ENCODE measurements around the gene RRP1.

Gene RRP1

DNA sequence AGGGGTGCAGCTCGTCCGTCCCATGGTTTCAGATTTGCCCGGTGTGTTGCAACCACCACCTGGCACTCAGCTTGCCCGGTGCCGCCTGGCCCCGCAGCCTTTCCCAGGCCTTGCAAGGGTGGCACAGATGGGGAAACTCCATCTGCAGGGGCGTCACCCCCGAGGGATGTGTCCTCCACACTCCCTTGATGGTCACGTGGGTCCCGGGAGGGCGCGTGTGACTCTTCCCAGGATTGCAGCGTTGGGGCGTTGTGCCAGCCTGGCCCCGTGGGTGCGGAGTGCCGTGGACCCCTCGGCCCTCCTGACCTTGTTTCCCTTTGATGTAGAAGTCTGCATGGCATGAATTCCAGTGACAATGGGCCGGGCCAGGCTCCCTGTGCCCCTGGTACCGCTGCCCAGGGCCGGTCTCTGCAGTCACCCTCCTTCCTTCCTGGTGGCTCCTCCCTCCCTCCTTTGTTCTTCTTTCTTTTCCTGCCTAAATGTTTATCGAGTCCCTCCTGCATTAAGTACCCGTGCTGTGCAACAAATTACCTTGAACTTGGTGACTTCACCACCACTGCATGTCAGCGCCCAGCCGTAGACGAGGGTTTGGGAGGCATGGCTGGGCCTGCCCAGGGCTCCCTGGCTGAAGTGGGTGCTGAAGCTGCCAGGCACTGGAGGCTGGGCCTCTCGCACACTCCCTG, 22.9 kb downstream of the RRP1 start:
- Histone ChIP-seq H3K4me1 (ENCODE audit: control insufficient read depth, insufficient read depth, low read length) (peaks cover 11% of the 10 kb centered on the region), H3K27me3 (ENCODE audit: control insufficient read depth in 1 of 2, insufficient read depth in 2 of 2, low read length in 2 of 2) (no peaks in the 10 kb centered on the region), H3K36me3 (ENCODE audit: control insufficient read depth in 2 of 2, insufficient read depth in 2 of 2, low read length in 2 of 2) (no peaks in the 10 kb centered on the region), H3K27ac (ENCODE audit: low read length) (no peak overlapping the region), H3K9ac (ENCODE audit: low read length in 2 of 2) (no peak overlapping the region), H3K9me3 (ENCODE audit: control insufficient read depth in 2 of 2, low read length in 2 of 2) (no peaks in the 10 kb centered on the region), H3K4me3 (ENCODE audit: low read length in 2 of 2) (no peak overlapping the region)

DNA sequence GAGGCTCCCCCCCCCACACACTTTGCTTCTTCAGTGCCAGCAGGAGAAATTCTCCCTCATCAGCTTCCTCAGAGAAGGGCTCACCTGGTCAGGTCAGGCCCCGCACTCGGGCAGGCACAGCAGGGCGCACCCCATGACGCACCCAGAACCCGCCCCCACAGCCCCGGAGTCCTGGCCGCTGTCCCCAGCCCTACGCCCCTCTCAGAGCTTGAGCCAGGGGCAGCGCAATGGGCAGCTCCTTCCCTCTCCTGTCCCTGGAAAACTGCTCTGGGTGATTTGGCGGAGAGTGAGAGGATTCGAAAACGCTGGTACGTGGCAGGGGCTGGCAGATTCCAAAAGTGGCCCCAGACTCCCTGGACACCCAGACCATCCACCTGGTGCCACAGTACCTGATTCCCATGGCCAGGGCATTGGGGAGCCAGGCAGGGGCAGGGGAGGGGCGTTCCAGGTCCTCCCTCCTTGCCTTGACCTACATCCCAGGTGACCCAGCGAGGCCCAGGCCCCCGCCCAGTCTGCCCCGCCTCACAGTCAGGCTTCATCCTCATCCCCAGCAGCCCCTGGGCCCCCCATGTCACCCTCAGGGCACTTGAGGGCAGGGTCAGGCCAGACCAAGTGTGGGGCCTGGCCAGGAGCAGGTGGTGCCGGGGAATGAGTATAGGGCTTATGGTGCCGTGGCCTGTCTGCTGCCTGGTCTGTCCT, 23.7 kb downstream of the RRP1 start:
- Histone ChIP-seq H3K9me3 (ENCODE audit: control insufficient read depth in 2 of 2, low read length in 2 of 2) (no peaks in the 10 kb centered on the region), H3K27ac (ENCODE audit: low read length) (no peak overlapping the region), H3K36me3 (ENCODE audit: control insufficient read depth in 2 of 2, insufficient read depth in 2 of 2, low read length in 2 of 2) (no peaks in the 10 kb centered on the region), H3K4me1 (ENCODE audit: control insufficient read depth, insufficient read depth, low read length) (peaks cover 11% of the 10 kb centered on the region), H3K27me3 (ENCODE audit: control insufficient read depth in 1 of 2, insufficient read depth in 2 of 2, low read length in 2 of 2) (no peaks in the 10 kb centered on the region), H3K9ac (ENCODE audit: low read length in 2 of 2) (no peak overlapping the region), H3K4me3 (ENCODE audit: low read length in 2 of 2) (no peak overlapping the region)

DNA sequence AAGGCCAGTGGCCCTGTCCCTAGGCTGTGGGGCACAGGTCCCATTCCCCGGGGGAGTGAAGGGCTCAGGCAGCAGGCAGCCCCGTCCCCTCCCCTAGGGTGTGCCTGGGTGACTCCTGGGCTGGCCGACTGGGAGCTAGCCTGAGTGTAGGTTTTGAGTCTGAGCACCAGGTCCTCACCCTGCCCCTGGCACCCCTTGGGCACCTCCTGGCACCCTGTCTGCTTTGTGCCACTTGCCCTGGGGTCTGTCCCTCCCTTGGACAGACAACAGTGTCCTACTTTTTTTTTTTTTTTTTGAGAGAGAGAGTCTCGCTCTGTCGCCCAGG, 24.2 kb downstream of the RRP1 start:
- no peaks in the 10 kb centered on the region for H3K27me3 ChIP-seq (ENCODE audit: control insufficient read depth in 1 of 2, insufficient read depth in 2 of 2, low read length in 2 of 2)
- H3K36me3 ChIP-seq (ENCODE audit: control insufficient read depth in 2 of 2, insufficient read depth in 2 of 2, low read length in 2 of 2) = peaks cover 0 to 2% of the 10 kb centered on the region in 2 donors
- no peak overlapping the region for H3K9ac ChIP-seq (ENCODE audit: low read length in 2 of 2)
- no peak overlapping the region for H3K27ac ChIP-seq (ENCODE audit: low read length)
- H3K9me3 ChIP-seq (ENCODE audit: control insufficient read depth in 2 of 2, low read length in 2 of 2) = peaks cover 0 to 3% of the 10 kb centered on the region in 2 donors
- H3K4me3 ChIP-seq (ENCODE audit: low read length in 2 of 2) = no peak overlapping the region
- peaks cover 11% of the 10 kb centered on the region for H3K4me1 ChIP-seq (ENCODE audit: control insufficient read depth, insufficient read depth, low read length)

DNA sequence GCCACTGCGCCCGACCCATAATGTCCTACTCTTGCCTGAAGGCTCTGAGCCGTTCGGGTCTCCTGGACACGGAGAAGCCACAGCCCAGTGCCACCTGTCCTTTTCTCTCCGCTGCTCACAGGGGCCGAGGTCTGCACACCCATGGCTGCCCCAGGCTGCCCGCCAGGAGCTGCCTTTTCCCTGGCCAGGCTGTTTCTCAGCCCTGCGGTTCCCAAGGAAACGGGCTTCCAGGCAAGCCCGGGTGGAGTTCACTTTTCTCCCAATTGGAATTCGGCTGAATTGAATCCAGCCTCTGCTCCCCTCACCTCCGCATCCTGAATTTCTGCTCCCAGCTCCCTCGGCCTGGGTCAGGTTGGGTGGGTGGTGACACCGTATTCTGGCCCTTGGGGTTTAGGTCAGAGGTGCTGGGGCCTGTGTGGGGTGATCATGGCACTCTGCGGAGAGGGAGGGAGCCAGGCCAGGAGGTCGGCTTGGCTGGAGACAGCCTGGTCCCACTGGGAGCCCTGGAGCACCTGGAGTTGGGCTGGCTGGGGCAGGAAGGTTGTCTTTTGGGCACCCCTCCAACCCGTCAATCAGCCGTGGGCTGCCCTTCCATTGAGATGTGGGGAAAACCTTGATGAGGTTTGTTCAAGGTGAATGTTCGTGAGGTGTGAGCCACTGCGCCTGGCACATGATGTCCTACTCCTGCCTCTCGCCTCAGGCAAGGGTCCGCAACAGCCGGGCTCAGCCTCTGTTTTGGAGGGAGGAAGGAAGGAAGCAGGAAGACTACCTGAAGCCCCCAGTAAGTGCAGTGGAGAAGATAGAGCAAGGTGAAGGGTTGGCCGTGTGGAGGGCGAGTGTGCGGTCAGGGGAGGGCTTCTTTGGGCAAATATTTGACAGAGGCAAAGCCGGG, 25.1 kb downstream of the RRP1 start:
- Histone ChIP-seq H3K9ac (ENCODE audit: low read length in 2 of 2) (no peak overlapping the region), H3K4me1 (ENCODE audit: control insufficient read depth, insufficient read depth, low read length) (peaks cover 11% of the 10 kb centered on the region)

DNA sequence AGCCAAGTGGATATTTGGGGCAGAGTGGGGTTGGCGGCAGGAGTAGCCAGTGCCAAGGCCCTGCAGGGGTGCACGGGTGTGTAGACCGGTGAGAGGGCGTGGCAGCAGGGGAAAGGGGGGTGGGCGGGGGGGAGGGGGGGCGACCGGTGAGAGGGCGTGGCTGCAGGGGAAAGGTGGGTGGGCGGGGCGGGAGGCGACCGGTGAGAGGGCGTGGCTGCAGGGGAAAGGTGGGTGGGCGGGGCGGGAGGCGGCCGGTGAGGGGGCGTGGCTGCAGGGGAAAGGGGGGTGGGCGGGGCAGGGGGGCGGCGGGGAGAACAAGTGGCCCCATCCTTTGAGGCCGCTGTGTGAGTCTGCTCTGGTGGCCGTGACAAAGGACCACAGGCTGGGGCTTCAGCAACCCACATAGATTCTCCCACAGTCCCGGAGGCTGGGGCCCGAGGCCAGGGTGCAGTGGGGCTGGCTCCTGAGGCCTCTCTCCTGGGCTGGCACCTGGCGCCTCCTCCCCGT, 25.8 kb downstream of the RRP1 start:
- no peak overlapping the region for H3K4me3 ChIP-seq (ENCODE audit: low read length in 2 of 2)
- H3K9me3 ChIP-seq (ENCODE audit: control insufficient read depth in 2 of 2, low read length in 2 of 2) = peaks cover 0 to 8% of the 10 kb centered on the region in 2 donors
- H3K4me1 ChIP-seq (ENCODE audit: control insufficient read depth, insufficient read depth, low read length) = peaks cover 11% of the 10 kb centered on the region
- H3K27ac ChIP-seq (ENCODE audit: low read length) = no peak overlapping the region
- peaks cover 0 to 2% of the 10 kb centered on the region in 2 donors for H3K36me3 ChIP-seq (ENCODE audit: control insufficient read depth in 2 of 2, insufficient read depth in 2 of 2, low read length in 2 of 2)
- no peaks in the 10 kb centered on the region for H3K27me3 ChIP-seq (ENCODE audit: control insufficient read depth in 1 of 2, insufficient read depth in 2 of 2, low read length in 2 of 2)
- H3K9ac ChIP-seq (ENCODE audit: low read length in 2 of 2) = no peak overlapping the region

More for the DNA sequence above, 25.1 kb downstream of the RRP1 start:
- H3K27me3 ChIP-seq (ENCODE audit: control insufficient read depth in 1 of 2, insufficient read depth in 2 of 2, low read length in 2 of 2) = no peaks in the 10 kb centered on the region
- H3K9me3 ChIP-seq (ENCODE audit: control insufficient read depth in 2 of 2, low read length in 2 of 2) = peaks cover 0 to 8% of the 10 kb centered on the region in 2 donors
- peaks cover 0 to 2% of the 10 kb centered on the region in 2 donors for H3K36me3 ChIP-seq (ENCODE audit: control insufficient read depth in 2 of 2, insufficient read depth in 2 of 2, low read length in 2 of 2)
- H3K27ac ChIP-seq (ENCODE audit: low read length) = no peak overlapping the region
- H3K4me3 ChIP-seq (ENCODE audit: low read length in 2 of 2) = no peak overlapping the region

DNA sequence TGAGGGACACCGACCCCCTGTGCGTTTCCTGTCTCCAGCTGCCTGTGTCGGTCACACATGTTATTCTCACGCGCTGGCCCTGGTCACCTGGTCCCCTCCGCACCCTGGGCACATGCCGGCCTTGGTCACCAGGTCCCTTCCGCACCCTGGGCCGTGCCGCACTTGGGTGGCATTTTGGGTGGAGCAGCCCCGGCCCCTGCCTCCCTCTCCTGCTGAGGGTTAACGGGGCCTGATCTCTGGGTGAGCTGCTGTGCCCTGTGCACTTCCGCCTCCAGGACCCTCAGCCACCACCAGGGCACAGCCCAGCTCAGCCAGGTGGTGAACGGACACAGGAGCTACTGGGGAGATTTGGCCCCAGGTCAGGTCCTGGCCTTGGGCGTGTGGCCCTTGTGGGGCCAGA, 26.6 kb downstream of the RRP1 start:
- H3K27me3 ChIP-seq (ENCODE audit: control insufficient read depth in 1 of 2, insufficient read depth in 2 of 2, low read length in 2 of 2) = no peaks in the 10 kb centered on the region
- no peak overlapping the region for H3K4me3 ChIP-seq (ENCODE audit: low read length in 2 of 2)
- peaks cover 0 to 2% of the 10 kb centered on the region in 2 donors for H3K36me3 ChIP-seq (ENCODE audit: control insufficient read depth in 2 of 2, insufficient read depth in 2 of 2, low read length in 2 of 2)
- H3K9me3 ChIP-seq (ENCODE audit: control insufficient read depth in 2 of 2, low read length in 2 of 2) = peaks cover 0 to 8% of the 10 kb centered on the region in 2 donors
- no peak overlapping the region for H3K27ac ChIP-seq (ENCODE audit: low read length)
- H3K9ac ChIP-seq (ENCODE audit: low read length in 2 of 2) = no peak overlapping the region
- H3K4me1 ChIP-seq (ENCODE audit: control insufficient read depth, insufficient read depth, low read length) = peaks cover 4% of the 10 kb centered on the region

DNA sequence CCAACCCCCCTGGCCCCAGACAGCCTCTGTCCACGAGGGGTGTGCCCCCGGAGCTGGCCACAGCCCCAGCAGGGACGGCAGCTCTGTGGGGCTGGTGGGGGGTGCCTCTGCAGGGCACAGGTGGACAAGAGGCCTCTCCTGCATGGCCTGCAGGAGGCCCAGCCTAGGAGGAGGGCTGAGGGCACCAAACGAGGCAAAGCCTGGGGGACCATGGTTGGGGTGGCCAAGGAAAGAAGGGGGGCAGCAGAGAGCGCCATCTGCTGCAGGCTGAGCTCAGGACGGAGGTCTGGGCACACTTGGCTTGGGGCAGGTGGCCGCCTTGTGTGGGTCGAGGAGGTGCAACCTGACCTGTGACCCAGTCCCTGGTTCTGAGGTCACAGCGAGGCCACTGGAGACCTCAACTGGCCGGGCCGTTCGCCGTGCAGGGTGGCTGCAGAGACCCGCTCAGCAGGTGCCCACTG, 27.3 kb downstream of the RRP1 start:
- Histone ChIP-seq H3K9ac (ENCODE audit: low read length in 2 of 2) (no peak overlapping the region), H3K27ac (ENCODE audit: low read length) (no peak overlapping the region), H3K27me3 (ENCODE audit: control insufficient read depth in 1 of 2, insufficient read depth in 2 of 2, low read length in 2 of 2) (no peaks in the 10 kb centered on the region), H3K36me3 (ENCODE audit: control insufficient read depth in 2 of 2, insufficient read depth in 2 of 2, low read length in 2 of 2) (peaks cover 0 to 2% of the 10 kb centered on the region in 2 donors), H3K4me1 (ENCODE audit: control insufficient read depth, insufficient read depth, low read length) (no peaks in the 10 kb centered on the region), H3K9me3 (ENCODE audit: control insufficient read depth in 2 of 2, low read length in 2 of 2) (peaks cover 0 to 8% of the 10 kb centered on the region in 2 donors), H3K4me3 (ENCODE audit: low read length in 2 of 2) (no peak overlapping the region)

DNA sequence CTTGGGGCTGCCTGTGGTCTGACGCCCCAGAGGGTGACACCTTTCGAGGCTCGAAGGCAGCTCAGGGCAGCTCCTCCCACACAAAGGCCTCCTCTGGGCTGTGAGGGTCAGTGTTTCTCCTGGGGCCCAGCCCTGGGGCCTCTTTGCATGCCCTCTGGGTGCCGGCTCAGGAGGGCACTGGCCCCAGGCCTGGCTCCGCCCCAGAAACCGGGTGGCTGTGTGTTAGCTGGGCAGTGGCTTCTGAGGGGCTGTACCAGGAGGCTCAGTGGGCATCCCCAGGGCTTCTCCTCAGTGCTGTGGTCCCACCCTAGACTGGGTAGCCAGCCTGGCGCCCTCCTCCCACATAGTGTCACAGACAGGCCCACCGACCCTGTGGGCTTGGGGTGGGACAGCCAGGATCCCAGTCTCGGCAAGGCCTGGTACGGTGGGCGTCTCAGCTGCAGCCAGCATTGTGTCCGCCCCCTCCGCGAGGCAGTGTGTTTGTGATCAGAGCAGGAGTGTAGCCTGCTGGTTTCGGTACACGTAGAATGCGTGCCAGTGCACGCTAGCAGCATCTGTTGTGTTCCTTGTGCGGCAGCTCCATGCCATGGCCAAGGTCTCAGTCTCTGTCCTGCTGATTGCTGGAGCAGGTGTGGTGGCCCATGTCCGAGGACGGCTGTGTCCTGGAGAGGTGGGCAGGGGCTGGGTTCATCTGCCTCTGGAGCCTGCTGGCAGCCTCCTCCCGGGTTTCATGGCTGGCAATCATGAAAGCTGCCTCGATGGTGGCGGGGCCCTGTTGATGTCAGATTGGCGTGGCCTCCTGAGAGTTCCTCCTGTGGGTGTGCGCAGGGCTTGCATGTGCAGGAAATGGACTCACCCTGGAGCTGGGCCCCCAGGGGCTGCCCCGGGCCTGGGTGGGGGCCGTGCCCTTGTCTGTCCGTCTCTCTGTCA, 28.0 kb downstream of the RRP1 start:
- peaks cover 0 to 2% of the 10 kb centered on the region in 2 donors for H3K36me3 ChIP-seq (ENCODE audit: control insufficient read depth in 2 of 2, insufficient read depth in 2 of 2, low read length in 2 of 2)
- no peak overlapping the region for H3K4me3 ChIP-seq (ENCODE audit: low read length in 2 of 2)
- H3K9ac ChIP-seq (ENCODE audit: low read length in 2 of 2) = no peak overlapping the region
- peaks cover 0 to 8% of the 10 kb centered on the region in 2 donors for H3K9me3 ChIP-seq (ENCODE audit: control insufficient read depth in 2 of 2, low read length in 2 of 2)
- no peaks in the 10 kb centered on the region for H3K4me1 ChIP-seq (ENCODE audit: control insufficient read depth, insufficient read depth, low read length)
- H3K27ac ChIP-seq (ENCODE audit: low read length) = no peak overlapping the region
- no peaks in the 10 kb centered on the region for H3K27me3 ChIP-seq (ENCODE audit: control insufficient read depth in 1 of 2, insufficient read depth in 2 of 2, low read length in 2 of 2)

DNA sequence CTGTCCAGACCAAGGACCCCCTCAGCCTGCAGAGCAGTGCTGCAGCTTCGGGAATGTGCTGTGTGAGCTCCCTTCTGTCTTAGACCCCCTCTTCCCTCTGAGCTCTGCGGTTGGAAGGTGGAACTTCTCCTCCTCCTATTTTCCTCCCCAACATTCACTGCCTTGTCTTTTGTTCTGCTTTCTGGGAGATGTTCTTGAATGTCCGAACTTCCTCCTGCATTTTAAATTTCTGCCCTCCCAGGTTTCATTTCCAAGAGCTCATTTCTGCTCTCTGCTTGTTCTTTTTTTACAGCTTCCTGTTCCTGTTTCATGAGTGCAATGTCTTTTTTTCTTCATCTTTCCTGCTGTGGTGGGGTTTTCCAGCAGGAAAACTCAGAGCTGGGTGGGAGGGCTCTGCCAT, 29.3 kb downstream of the RRP1 start:
- Histone ChIP-seq H3K9me3 (ENCODE audit: control insufficient read depth in 2 of 2, low read length in 2 of 2) (peaks cover 0 to 8% of the 10 kb centered on the region in 2 donors), H3K27me3 (ENCODE audit: control insufficient read depth in 1 of 2, insufficient read depth in 2 of 2, low read length in 2 of 2) (no peaks in the 10 kb centered on the region), H3K9ac (ENCODE audit: low read length in 2 of 2) (no peak overlapping the region), H3K4me1 (ENCODE audit: control insufficient read depth, insufficient read depth, low read length) (no peaks in the 10 kb centered on the region), H3K4me3 (ENCODE audit: low read length in 2 of 2) (no peak overlapping the region), H3K27ac (ENCODE audit: low read length) (no peak overlapping the region), H3K36me3 (ENCODE audit: control insufficient read depth in 2 of 2, insufficient read depth in 2 of 2, low read length in 2 of 2) (peaks cover 0 to 2% of the 10 kb centered on the region in 2 donors)
